Uterus (tissue), 4 donors: ENCODE measurements around the gene ZDHHC21. TPM values are rescaled to one million over a fixed set of nuclear protein-coding genes. Genes with fewer than 3 reads are reported as not detected.

ENCODE experiments used
- total RNA-seq, 4 donors: library from RNA; depleted of rRNA in 3 of 4; stranded (reverse); fragments of >200 nt in 3 of 4; gene quantifications; one replicate each; pipeline versions ENCODE4 v1.1.0 to v1.2.4, GENCODE V29; 2014 to 2023
- donor health status: DM: yes; HTN: yes; CAD: no.

ZDHHC21 gene
- total RNA-seq, 4 donors from 2014 or later, result 6.9 to 54.9 (median 13.6) TPM

Other genes with a start within 250 kb of the ZDHHC21 start
- gene CER1, start 29.3 kb upstream of the ZDHHC21 start, total RNA-seq, result under 1 TPM in 2 of 4 donors, not detected in 2; 0.61 to 0.97 TPM
- 10 to 100 TPM in 3 of 4 donors, 1 to 10 TPM in 1; 7.6 to 92.6 (median 18.4) TPM for gene FREM1, start 217.0 kb upstream of the ZDHHC21 start, total RNA-seq